DMS114 treated with DMSO at 0.1 percent for 48 hours (cell line): Measurements from ENCODE around the gene EPS8L3.
"Not testable (repeated sequence)": the region's sequence is repeated elsewhere in the genome, so short reads cannot be mapped to it uniquely, and the experiment has no call there.

Experiments used
- DNase-seq: peaks from one replicate; lab custom pipeline; 2025; ENCODE audit not compliant: unreplicated experiment; lab: John Stamatoyannopoulos, UW

EPS8L3 gene

GRCh38 chr1:109711593-109712320 is 52.0 kb downstream of the EPS8L3 start, which contains the start of gene GSTM5:
TSS of gene GSTM5 (plus strand) at chr1:109712251. CDS start at chr1:109712313, 62 bp downstream.
- DNase-seq = not testable (repeated sequence)

- DNase-seq = not testable (repeated sequence)
These were observed 53.9 kb downstream of the EPS8L3 start for GRCh38 chr1:109709822-109710221.

- DNase-seq = not testable (repeated sequence)
These were observed 54.8 kb downstream of the EPS8L3 start for GRCh38 chr1:109708949-109709348.

GRCh38 chr1:109705411-109705810 is 58.3 kb downstream of the EPS8L3 start:
- no peak for DNase-seq

- DNase-seq = no peak
These were observed 59.5 kb downstream of the EPS8L3 start for GRCh38 chr1:109704173-109704572.

GRCh38 chr1:109702940-109703339 is 60.8 kb downstream of the EPS8L3 start:
- not testable (repeated sequence) for DNase-seq
